ENCODE results near the gene CACNA1H.

Gene CACNA1H

GRCh38 chr16:1202274-1202673 lies 49.4 kb downstream of the CACNA1H start:
- no peaks in the 10 kb centered on the region for H3K9me3 Mint-ChIP-seq
- no peak overlapping the region for H3K4me3 Mint-ChIP-seq
- H3K4me1 Mint-ChIP-seq (ENCODE audit: low read depth) = no peaks in the 10 kb centered on the region
- H3K36me3 Mint-ChIP-seq (ENCODE audit: low read depth) = no peaks in the 10 kb centered on the region
- DNase-seq = no peak
- H3K27ac Mint-ChIP-seq = no peak overlapping the region
- no peaks in the 10 kb centered on the region for H3K27me3 Mint-ChIP-seq

- no peak overlapping the region for H3K27ac Mint-ChIP-seq
- DNase-seq = no peak
Measured at GRCh38 chr16:1204933-1205332, 52.0 kb downstream of the CACNA1H start.

GRCh38 chr16:1206326-1206725 lies 53.4 kb downstream of the CACNA1H start:
- Mint-ChIP-seq H3K9me3 (no peaks in the 10 kb centered on the region), H3K36me3 (ENCODE audit: low read depth) (no peaks in the 10 kb centered on the region), H3K27me3 (no peaks in the 10 kb centered on the region), H3K4me1 (ENCODE audit: low read depth) (peaks cover 4% of the 10 kb centered on the region), H3K27ac (no peak overlapping the region), H3K4me3 (no peak overlapping the region)
- no peak for DNase-seq

More at GRCh38 chr16:1204933-1205332, 52.0 kb downstream of the CACNA1H start:
- Mint-ChIP-seq H3K36me3 (ENCODE audit: low read depth) (no peaks in the 10 kb centered on the region), H3K9me3 (no peaks in the 10 kb centered on the region), H3K4me3 (no peak overlapping the region), H3K4me1 (ENCODE audit: low read depth) (peaks cover 4% of the 10 kb centered on the region), H3K27me3 (no peaks in the 10 kb centered on the region)

GRCh38 chr16:1206786-1207185 lies 53.9 kb downstream of the CACNA1H start:
- Mint-ChIP-seq H3K4me1 (ENCODE audit: low read depth) (peaks cover 4% of the 10 kb centered on the region), H3K27ac (no peak overlapping the region), H3K36me3 (ENCODE audit: low read depth) (no peaks in the 10 kb centered on the region), H3K9me3 (no peaks in the 10 kb centered on the region), H3K4me3 (peak overlapping the region; percentile 25), H3K27me3 (no peaks in the 10 kb centered on the region)
- DNase-seq = no peak

- H3K27ac Mint-ChIP-seq = peak overlapping the region; percentile 83
Measured at GRCh38 chr16:1208239-1208830, 55.4 kb downstream of the CACNA1H start.

GRCh38 chr16:1209081-1209480 lies 56.2 kb downstream of the CACNA1H start:
- Mint-ChIP-seq H3K27me3 (no peaks in the 10 kb centered on the region), H3K4me1 (ENCODE audit: low read depth) (peaks cover 4% of the 10 kb centered on the region), H3K36me3 (ENCODE audit: low read depth) (no peaks in the 10 kb centered on the region), H3K9me3 (no peaks in the 10 kb centered on the region), H3K4me3 (no peak overlapping the region), H3K27ac (no peak overlapping the region)
- no peak for DNase-seq

More at GRCh38 chr16:1208239-1208830, 55.4 kb downstream of the CACNA1H start:
- Mint-ChIP-seq H3K27me3 (no peaks in the 10 kb centered on the region), H3K4me3 (peak overlapping the region; percentile 27), H3K4me1 (ENCODE audit: low read depth) (peaks cover 4% of the 10 kb centered on the region), H3K36me3 (ENCODE audit: low read depth) (no peaks in the 10 kb centered on the region), H3K9me3 (no peaks in the 10 kb centered on the region)
- DNase-seq = peak; percentile 36

- H3K9me3 Mint-ChIP-seq = no peaks in the 10 kb centered on the region
- H3K36me3 Mint-ChIP-seq (ENCODE audit: low read depth) = no peaks in the 10 kb centered on the region
- H3K27me3 Mint-ChIP-seq = no peaks in the 10 kb centered on the region
- H3K4me3 Mint-ChIP-seq = no peak overlapping the region
- H3K4me1 Mint-ChIP-seq (ENCODE audit: low read depth) = peaks cover 4% of the 10 kb centered on the region
- no peak for DNase-seq
- no peak overlapping the region for H3K27ac Mint-ChIP-seq
Measured at GRCh38 chr16:1210461-1210860, 57.6 kb downstream of the CACNA1H start.

- H3K4me1 Mint-ChIP-seq (ENCODE audit: low read depth) = peaks cover 4% of the 10 kb centered on the region
- DNase-seq = no peak
- no peaks in the 10 kb centered on the region for H3K9me3 Mint-ChIP-seq
- no peaks in the 10 kb centered on the region for H3K36me3 Mint-ChIP-seq (ENCODE audit: low read depth)
- H3K27me3 Mint-ChIP-seq = no peaks in the 10 kb centered on the region
- H3K27ac Mint-ChIP-seq = no peak overlapping the region
- H3K4me3 Mint-ChIP-seq = no peak overlapping the region
Measured at GRCh38 chr16:1211451-1212268, 58.8 kb downstream of the CACNA1H start.

- no peaks in the 10 kb centered on the region for H3K27me3 Mint-ChIP-seq
- H3K4me3 Mint-ChIP-seq = no peak overlapping the region
- H3K36me3 Mint-ChIP-seq (ENCODE audit: low read depth) = no peaks in the 10 kb centered on the region
- H3K27ac Mint-ChIP-seq = no peak overlapping the region
- DNase-seq = no peak
- peaks cover 4% of the 10 kb centered on the region for H3K4me1 Mint-ChIP-seq (ENCODE audit: low read depth)
- no peaks in the 10 kb centered on the region for H3K9me3 Mint-ChIP-seq
Measured at GRCh38 chr16:1212616-1213194, 59.8 kb downstream of the CACNA1H start.

- no peak overlapping the region for H3K4me3 Mint-ChIP-seq
- no peak for DNase-seq
- H3K27ac Mint-ChIP-seq = no peak overlapping the region
- H3K4me1 Mint-ChIP-seq (ENCODE audit: low read depth) = peaks cover 3% of the 10 kb centered on the region
- H3K27me3 Mint-ChIP-seq = no peaks in the 10 kb centered on the region
- H3K36me3 Mint-ChIP-seq (ENCODE audit: low read depth) = no peaks in the 10 kb centered on the region
- no peaks in the 10 kb centered on the region for H3K9me3 Mint-ChIP-seq
Measured at GRCh38 chr16:1213231-1213630, 60.3 kb downstream of the CACNA1H start.

- Mint-ChIP-seq H3K36me3 (ENCODE audit: low read depth) (no peaks in the 10 kb centered on the region), H3K27me3 (no peaks in the 10 kb centered on the region), H3K27ac (no peak overlapping the region), H3K4me1 (ENCODE audit: low read depth) (no peaks in the 10 kb centered on the region), H3K9me3 (no peaks in the 10 kb centered on the region), H3K4me3 (no peak overlapping the region)
- DNase-seq = no peak
Measured at GRCh38 chr16:1213796-1214372, 61.0 kb downstream of the CACNA1H start.

GRCh38 chr16:1214719-1215118 lies 61.8 kb downstream of the CACNA1H start:
- no peaks in the 10 kb centered on the region for H3K27me3 Mint-ChIP-seq
- H3K36me3 Mint-ChIP-seq (ENCODE audit: low read depth) = no peaks in the 10 kb centered on the region
- no peaks in the 10 kb centered on the region for H3K9me3 Mint-ChIP-seq
- no peaks in the 10 kb centered on the region for H3K4me1 Mint-ChIP-seq (ENCODE audit: low read depth)
- H3K27ac Mint-ChIP-seq = no peak overlapping the region
- no peak for DNase-seq
- H3K4me3 Mint-ChIP-seq = no peak overlapping the region

GRCh38 chr16:1215574-1216295 lies 62.8 kb downstream of the CACNA1H start:
- H3K27ac Mint-ChIP-seq = no peak overlapping the region
- no peak overlapping the region for H3K4me3 Mint-ChIP-seq
- no peaks in the 10 kb centered on the region for H3K9me3 Mint-ChIP-seq
- H3K27me3 Mint-ChIP-seq = no peaks in the 10 kb centered on the region
- H3K36me3 Mint-ChIP-seq (ENCODE audit: low read depth) = no peaks in the 10 kb centered on the region
- DNase-seq = no peak
- H3K4me1 Mint-ChIP-seq (ENCODE audit: low read depth) = no peaks in the 10 kb centered on the region

- Mint-ChIP-seq H3K36me3 (ENCODE audit: low read depth) (no peaks in the 10 kb centered on the region), H3K4me1 (ENCODE audit: low read depth) (no peaks in the 10 kb centered on the region), H3K27me3 (no peaks in the 10 kb centered on the region), H3K9me3 (no peaks in the 10 kb centered on the region), H3K27ac (no peak overlapping the region), H3K4me3 (no peak overlapping the region)
- DNase-seq = no peak
Measured at GRCh38 chr16:1216296-1216619, 63.4 kb downstream of the CACNA1H start.
